GM23248 (cell line): ENCODE data around the gene MRPL17. TPM values are rescaled to one million over a fixed set of nuclear protein-coding genes. Genes with fewer than 3 reads are reported as not detected.

Source experiments
- DNase-seq: peaks from one replicate; pipeline ENCODE4 v3.0.0-alpha.2; 2015
- H2AFZ ChIP-seq: fragments of 200-600 bp; sonication (generic); 2 replicates; pipeline ENCODE4 v1.6.1; 2016; ENCODE audit warnings: antibody characterized with exemption
- H3F3A ChIP-seq: fragments of 200-600 bp; sonication (generic); 2 replicates; pipeline ENCODE4 v1.6.1; 2016; ENCODE audit warnings: mild to moderate bottlenecking, antibody characterized with exemption, mixed run types; ENCODE audit not compliant: insufficient read depth
- H3K27ac ChIP-seq: fragments of 200-600 bp; sonication (generic); 2 replicates; pipeline ENCODE4 v1.5.1; 2016; ENCODE audit warnings: mild to moderate bottlenecking
- H3K27me3 ChIP-seq: fragments of 200-600 bp; sonication (generic); replicated peaks from 2 replicates; pipeline ENCODE4 v1.6.1; 2016; ENCODE audit warnings: mild to moderate bottlenecking; ENCODE audit not compliant: insufficient read depth
- H3K36me3 ChIP-seq: fragments of 200-600 bp; sonication (generic); 2 replicates; pipeline ENCODE4 v1.6.1; 2016; ENCODE audit warnings: low read depth, mild to moderate bottlenecking
- H3K4me1 ChIP-seq: fragments of 200-600 bp; sonication (generic); 2 replicates; pipeline ENCODE4 v1.6.1; 2016; ENCODE audit warnings: mild to moderate bottlenecking; ENCODE audit not compliant: insufficient read depth
- H3K4me2 ChIP-seq: fragments of 200-600 bp; sonication (generic); one replicate; pipeline ENCODE4 v1.6.1; 2016; ENCODE audit warnings: mild to moderate bottlenecking; ENCODE audit not compliant: unreplicated experiment
- H3K4me3 ChIP-seq: fragments of 200-600 bp; sonication (generic); 2 replicates; pipeline ENCODE4 v1.5.1; 2016; ENCODE audit warnings: mild to moderate bottlenecking
- H3K79me2 ChIP-seq: fragments of 200-600 bp; sonication (generic); 2 replicates; pipeline ENCODE4 v1.6.1; 2016; ENCODE audit warnings: mild to moderate bottlenecking; ENCODE audit not compliant: insufficient read depth
- H3K9ac ChIP-seq: fragments of 200-600 bp; sonication (generic); 2 replicates; pipeline ENCODE4 v1.6.1; 2016; ENCODE audit warnings: mild to moderate bottlenecking
- H3K9me2 ChIP-seq: fragments of 200-600 bp; sonication (generic); 2 replicates; pipeline ENCODE4 v1.6.1; 2016; ENCODE audit warnings: mixed run types, mild to moderate bottlenecking, moderate library complexity; ENCODE audit not compliant: insufficient read depth
- H3K9me3 ChIP-seq: fragments of 200-600 bp; sonication (generic); one replicate; pipeline ENCODE4 v1.6.1; 2017; ENCODE audit warnings: low read depth
- H4K20me1 ChIP-seq: fragments of 200-600 bp; sonication (generic); 2 replicates; pipeline ENCODE4 v1.6.0; 2016; ENCODE audit not compliant: insufficient read depth
- EZH2 ChIP-seq: fragments of 200-600 bp; sonication (generic); IDR thresholded peaks from 2 replicates; pipeline ENCODE4 v1.6.1; 2018; ENCODE audit warnings: antibody characterized with exemption, mild to moderate bottlenecking; ENCODE audit not compliant: insufficient read depth, poor library complexity, severe bottlenecking
- EZH2phosphoT487 ChIP-seq: fragments of 200-600 bp; sonication (generic); IDR thresholded peaks from 2 replicates; pipeline ENCODE4 v1.6.1; 2018; ENCODE audit warnings: antibody characterized with exemption, moderate library complexity, mild to moderate bottlenecking, low read depth; ENCODE audit not compliant: insufficient read depth
- WGBS, 2 experiments: methylation state at CpG; one replicate each; pipeline ENCODE4 v1.1.6; 2015 to 2017; ENCODE audit warnings: low lambda C conversion rate in 2 of 2, low coverage in 1 of 2; ENCODE audit errors: missing lambda C conversion rate in 2 of 2; 5-methylcytosine and 5-hydroxymethylcytosine counted together
- in situ Hi-C: fragments of 300-500 bp; cut with MboI; formaldehyde crosslinking; loops from 2 replicates; pipeline ENCODE4 v1.15.0; 2020
- polyA plus RNA-seq: library from polyadenylated mRNA; unstranded; fragments of >200 nt; fragmentation: Nextera tagmentation; extraction: Ambion mirVana; gene quantifications from 2 replicates; pipeline ENCODE4 v1.2.1, GENCODE V29; 2016
- total RNA-seq: library from RNA; depleted of rRNA; stranded (reverse); fragments of >200 nt; shearing (Covaris generic); gene quantifications from 2 replicates; pipeline ENCODE4 v1.2.3, GENCODE V29; 2014; rRNA removed

MRPL17 gene
- 53.5 and 104 TPM in 2 replicates for total RNA-seq
- polyA plus RNA-seq: 107 and 114 TPM in 2 replicates

DNA sequence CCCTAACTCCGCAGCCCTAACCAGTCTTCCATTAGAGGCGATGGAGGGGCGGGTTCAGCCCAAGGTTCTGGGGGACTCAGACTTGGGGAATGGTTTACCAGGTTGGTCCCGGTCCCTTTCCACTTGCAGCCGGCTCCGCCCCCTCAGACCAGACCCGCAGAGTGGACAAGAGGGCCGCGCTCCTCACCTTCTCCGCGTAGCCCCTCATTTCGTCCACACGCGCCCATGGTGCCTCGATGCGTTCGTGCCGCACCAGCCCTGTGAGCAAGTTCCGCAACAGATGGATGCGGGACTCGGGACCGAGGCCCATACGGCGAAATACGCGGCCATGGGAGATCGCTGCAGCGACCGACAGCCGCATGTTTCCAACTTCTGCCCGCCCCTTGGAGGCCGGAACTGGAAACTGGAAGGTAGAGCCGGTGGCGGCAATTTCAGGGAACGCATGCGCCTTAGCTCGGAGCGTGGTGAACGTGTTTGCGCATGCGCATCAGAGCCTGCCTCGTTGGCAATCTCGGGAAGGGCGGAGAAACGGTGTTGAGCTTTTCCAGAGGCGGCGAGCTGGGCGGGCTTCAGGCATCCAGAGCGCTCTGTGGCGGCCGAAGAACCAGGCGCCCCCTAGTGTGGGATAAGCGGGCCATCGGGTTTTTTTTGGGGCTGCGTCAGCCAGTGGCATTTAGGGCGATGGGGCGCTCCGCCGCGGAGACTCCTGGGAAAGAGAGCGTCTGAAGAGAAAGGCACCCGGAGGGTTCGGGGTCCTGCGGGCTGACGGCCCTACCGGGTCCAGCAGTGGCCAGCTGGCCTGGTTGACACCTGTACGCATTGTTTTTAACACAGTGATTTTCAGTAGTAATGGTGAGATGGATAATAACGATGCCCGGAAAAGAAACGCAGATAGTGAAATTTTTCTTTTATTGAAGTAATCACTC lies at the start of gene MRPL17:
MRPL17 (minus strand) TSS at position 405 of the 926 bp plus-strand sequence; CDS start at position 361, 44 bp downstream.
- peaks cover 19% of the 10 kb centered on the region for H3F3A ChIP-seq
- no peaks in the 10 kb centered on the region for H3K9me3 ChIP-seq
- H3K79me2 ChIP-seq: peaks cover 32% of the 10 kb centered on the region
- H3K27ac ChIP-seq: peak within 1 kb of the TSS; percentile 83
- in situ Hi-C loops: no loop called here
- WGBS, 2 experiments: 1 to 2% methylated on average over 69 of the region's 70 CpGs
- peak within 1 kb of the TSS; percentile 92 for H2AFZ ChIP-seq
- no peak for TF ChIP-seq EZH2
- TF ChIP-seq EZH2phosphoT487: no peak
- H3K4me1 ChIP-seq: peaks cover 15% of the 10 kb centered on the region
- H3K27me3 ChIP-seq: no peaks in the 10 kb centered on the region
- H3K4me3 ChIP-seq: peak within 1 kb of the TSS; percentile 96
- peak within 1 kb of the TSS; percentile 90 for H3K9ac ChIP-seq
- H3K4me2 ChIP-seq: peak within 1 kb of the TSS; percentile 100
- H4K20me1 ChIP-seq: no peaks in the 10 kb centered on the region
- no peaks in the 10 kb centered on the region for H3K9me2 ChIP-seq
- peak; percentile 100 for DNase-seq
- peaks cover 17% of the 10 kb centered on the region for H3K36me3 ChIP-seq

DNA sequence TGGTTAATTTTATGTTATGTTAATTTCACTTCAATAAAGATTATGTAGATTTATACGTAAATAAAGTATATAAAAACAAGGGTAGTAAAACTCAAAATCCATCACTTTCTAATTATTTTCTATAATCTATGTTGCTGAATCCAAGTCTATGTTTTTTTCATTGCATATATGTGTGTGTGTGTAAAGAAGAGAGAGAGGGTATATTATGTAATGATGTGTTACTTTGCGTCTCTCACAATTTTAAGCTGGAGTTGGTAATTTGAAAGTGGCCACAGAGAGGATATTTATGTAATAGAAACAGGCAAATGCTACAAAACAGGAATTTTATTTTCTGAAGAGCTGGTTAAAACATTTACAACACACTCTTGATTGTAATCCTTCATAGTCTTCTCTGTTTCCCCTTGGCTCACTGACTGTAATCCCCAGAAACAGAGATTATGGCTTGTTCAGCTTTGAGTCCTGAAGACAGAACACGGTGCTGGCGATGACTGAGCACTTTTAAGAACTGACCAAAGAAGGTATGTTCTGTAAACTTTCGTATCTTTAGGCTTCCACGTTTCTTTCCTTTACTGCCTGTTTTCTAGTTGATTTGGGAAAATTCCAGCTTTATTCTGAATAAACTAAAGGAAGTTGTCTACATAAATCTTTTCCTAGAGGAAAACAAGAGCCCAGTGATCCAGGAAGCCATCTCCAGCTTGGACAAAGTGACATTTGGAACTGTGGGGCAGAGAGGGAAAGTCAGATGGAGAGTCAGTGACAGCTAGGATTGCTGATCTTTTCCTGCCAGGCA lies 45.0 kb upstream of the MRPL17 start:
- no peak for TF ChIP-seq EZH2phosphoT487
- TF ChIP-seq EZH2: no peak

DNA sequence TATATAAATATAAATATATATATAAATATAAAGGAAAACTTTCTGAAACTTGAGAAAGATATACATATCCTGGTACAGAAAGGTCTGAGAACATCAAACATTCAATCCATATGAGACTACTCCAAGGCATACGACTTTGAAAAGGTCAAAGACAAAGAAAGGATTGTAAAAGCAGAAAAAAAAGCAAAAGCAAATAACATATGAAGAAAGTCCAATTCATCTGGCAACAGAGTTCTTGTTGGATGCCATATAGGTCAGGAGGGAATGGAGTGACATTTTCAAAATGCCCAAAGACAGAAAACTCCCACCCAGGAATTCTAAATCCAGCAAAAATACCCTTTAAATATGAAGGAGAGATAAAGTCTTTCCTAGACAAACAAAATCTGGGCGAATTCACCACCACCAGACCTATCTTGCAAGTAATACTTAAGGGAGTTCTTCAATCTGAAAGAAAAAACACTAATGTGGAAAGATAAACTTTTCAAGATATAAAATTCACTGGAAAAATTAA lies 42.3 kb upstream of the MRPL17 start:
- H3K27me3 ChIP-seq: no peaks in the 10 kb centered on the region; the same call in 1 of the 2 replicates
- H3K9me2 ChIP-seq: no peaks in the 10 kb centered on the region
- no peaks in the 10 kb centered on the region for H3K4me1 ChIP-seq
- H3K36me3 ChIP-seq: no peaks in the 10 kb centered on the region
- H3K79me2 ChIP-seq: no peaks in the 10 kb centered on the region
- no peak overlapping the region for H2AFZ ChIP-seq
- H3K9ac ChIP-seq: no peak overlapping the region
- TF ChIP-seq EZH2phosphoT487: no peak
- TF ChIP-seq EZH2: no peak
- 14 to 20% methylated on average over 2 of the region's 2 CpGs for WGBS, 2 experiments
- DNase-seq: no peak
- H3K9me3 ChIP-seq: no peaks in the 10 kb centered on the region
- in situ Hi-C loops: no loop called here
- H3K4me3 ChIP-seq: no peak overlapping the region
- no peak overlapping the region for H3K4me2 ChIP-seq
- H3K27ac ChIP-seq: no peak overlapping the region
- no peaks in the 10 kb centered on the region for H4K20me1 ChIP-seq
- no peaks in the 10 kb centered on the region for H3F3A ChIP-seq

More for the DNA sequence above, 45.0 kb upstream of the MRPL17 start:
- Histone ChIP-seq H3K9me2 (no peaks in the 10 kb centered on the region), H3K27me3 (no peaks in the 10 kb centered on the region; the same call in 1 of the 2 replicates), H4K20me1 (no peaks in the 10 kb centered on the region), H3K4me1 (no peaks in the 10 kb centered on the region), H3K27ac (no peak overlapping the region), H3K4me3 (no peak overlapping the region), H3K9me3 (no peaks in the 10 kb centered on the region), H3K79me2 (no peaks in the 10 kb centered on the region), H3K9ac (no peak overlapping the region), H3K4me2 (no peak overlapping the region), H2AFZ (no peak overlapping the region; the same call in 1 of the 2 replicates), H3F3A (no peaks in the 10 kb centered on the region), H3K36me3 (no peaks in the 10 kb centered on the region)
- no peak for DNase-seq
- in situ Hi-C loops: no loop called here
- 49 to 55% methylated on average over 6 of the region's 6 CpGs for WGBS, 2 experiments

DNA sequence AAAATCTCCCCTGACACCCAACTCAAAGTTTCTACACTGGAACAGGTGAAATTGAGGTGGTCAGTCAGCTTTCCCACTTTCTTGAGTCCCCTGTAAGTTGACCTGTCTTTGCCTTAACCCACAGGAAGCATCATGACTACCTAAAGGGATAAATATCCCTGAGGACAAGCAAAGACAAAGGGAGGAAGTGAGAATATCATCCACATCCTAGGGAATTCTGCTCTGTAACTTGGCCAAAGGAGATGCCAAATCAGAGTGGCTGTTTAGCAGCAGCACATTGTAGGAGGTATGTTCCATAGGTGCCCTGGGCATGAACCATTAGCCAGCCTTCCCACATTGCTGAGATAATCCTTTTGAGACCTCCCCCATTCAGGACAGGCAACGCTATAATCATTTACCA lies 40.9 kb upstream of the MRPL17 start:
- H3K36me3 ChIP-seq: no peaks in the 10 kb centered on the region
- no peak overlapping the region for H3K27ac ChIP-seq
- WGBS, 2 experiments: 80 to 85% methylated on average over 1 of the region's 1 CpG
- in situ Hi-C loops: no loop called here
- H2AFZ ChIP-seq: no peak overlapping the region
- H3K4me1 ChIP-seq: no peaks in the 10 kb centered on the region
- no peaks in the 10 kb centered on the region for H3K79me2 ChIP-seq
- H3K9me2 ChIP-seq: no peaks in the 10 kb centered on the region
- no peak overlapping the region for H3K4me2 ChIP-seq
- no peaks in the 10 kb centered on the region; the same call in 1 of the 2 replicates for H3K27me3 ChIP-seq
- no peaks in the 10 kb centered on the region for H4K20me1 ChIP-seq
- no peak overlapping the region for H3K4me3 ChIP-seq
- no peak overlapping the region for H3K9ac ChIP-seq
- no peaks in the 10 kb centered on the region for H3F3A ChIP-seq
- no peak for DNase-seq
- H3K9me3 ChIP-seq: no peaks in the 10 kb centered on the region
- no peak for TF ChIP-seq EZH2
- no peak for TF ChIP-seq EZH2phosphoT487
